Osteocyte (in vitro differentiated cells): Measurements from ENCODE around the gene SRGAP1. TPM values are rescaled to one million over a fixed set of nuclear protein-coding genes. Genes with fewer than 3 reads are reported as not detected.
"Not testable (repeated sequence)": the region's sequence is repeated elsewhere in the genome, so short reads cannot be mapped to it uniquely, and the experiment has no call there.

Source experiments
- DNase-seq: peaks from one replicate; pipeline ENCODE4 v3.0.0; 2021; ENCODE audit warnings: mixed read lengths; ENCODE audit not compliant: unreplicated experiment; ENCODE audit errors: extremely low spot score
- H3K27ac Mint-ChIP-seq: one replicate; pipeline ENCODE4 v1.8.0; 2021; ENCODE audit warnings: mild to moderate bottlenecking, mixed read lengths; ENCODE audit not compliant: unreplicated experiment
- H3K27me3 Mint-ChIP-seq: one replicate; pipeline ENCODE4 v1.8.0; 2021; ENCODE audit warnings: mixed read lengths; ENCODE audit not compliant: unreplicated experiment
- H3K36me3 Mint-ChIP-seq: one replicate; pipeline ENCODE4 v1.8.0; 2021; ENCODE audit warnings: mixed read lengths; ENCODE audit not compliant: unreplicated experiment
- H3K4me1 Mint-ChIP-seq: one replicate; pipeline ENCODE4 v1.8.0; 2021; ENCODE audit warnings: mixed read lengths; ENCODE audit not compliant: unreplicated experiment
- H3K4me3 Mint-ChIP-seq: one replicate; pipeline ENCODE4 v1.8.0; 2021; ENCODE audit warnings: mild to moderate bottlenecking, moderate library complexity, mixed read lengths; ENCODE audit not compliant: unreplicated experiment
- H3K9me3 Mint-ChIP-seq: one replicate; pipeline ENCODE4 v1.8.0; 2021; ENCODE audit warnings: mixed read lengths; ENCODE audit not compliant: unreplicated experiment
- CTCF ChIP-seq: fragments of 200-600 bp; sonication (generic); IDR thresholded peaks from 2 replicates; pipeline ENCODE4 v1.5.0; 2021; ENCODE audit warnings: antibody characterized with exemption, mild to moderate bottlenecking, moderate library complexity
- total RNA-seq: library from RNA; stranded (reverse); gene quantifications from 2 replicates; pipeline ENCODE4 v1.2.1, GENCODE V29; 2021

SRGAP1 gene
- total RNA-seq, 1 donor from 2014 or later, result 11.0 TPM

GRCh38 chr12:64160711-64161060 is 316.2 kb downstream of the SRGAP1 start:
- Mint-ChIP-seq H3K27ac (peak overlapping the region; percentile 96), H3K27me3 (no peaks in the 10 kb centered on the region), H3K9me3 (peaks cover 19% of the 10 kb centered on the region), H3K4me3 (no peak overlapping the region), H3K36me3 (peaks cover 2% of the 10 kb centered on the region), H3K4me1 (peaks cover 12% of the 10 kb centered on the region)
- no peak for DNase-seq
- TF ChIP-seq CTCF, result no peak

- not testable (repeated sequence) for H3K36me3 Mint-ChIP-seq, H3K4me3 Mint-ChIP-seq, H3K27me3 Mint-ChIP-seq, H3K27ac Mint-ChIP-seq, DNase-seq
- peaks cover 18% of the 10 kb centered on the region for H3K4me1 Mint-ChIP-seq
- peaks cover 11% of the 10 kb centered on the region for H3K9me3 Mint-ChIP-seq
Observed at GRCh38 chr12:64166606-64167005, 322.1 kb downstream of the SRGAP1 start.

- H3K4me1 Mint-ChIP-seq, result peaks cover 22% of the 10 kb centered on the region
- H3K4me3 Mint-ChIP-seq, DNase-seq, H3K27me3 Mint-ChIP-seq, H3K36me3 Mint-ChIP-seq, H3K27ac Mint-ChIP-seq, H3K9me3 Mint-ChIP-seq: not testable (repeated sequence)
Observed at GRCh38 chr12:64167041-64167440, 322.5 kb downstream of the SRGAP1 start.

- Mint-ChIP-seq H3K36me3 (no peaks in the 10 kb centered on the region), H3K4me1 (peaks cover 22% of the 10 kb centered on the region), H3K4me3 (no peak overlapping the region), H3K9me3 (peaks cover 5% of the 10 kb centered on the region), H3K27ac (peak overlapping the region; percentile 46), H3K27me3 (no peaks in the 10 kb centered on the region)
- no peak for TF ChIP-seq CTCF
- no peak for DNase-seq
Observed at GRCh38 chr12:64170024-64170423, 325.5 kb downstream of the SRGAP1 start.

- Mint-ChIP-seq H3K9me3 (peaks cover 3% of the 10 kb centered on the region), H3K27me3 (no peaks in the 10 kb centered on the region), H3K27ac (no peak overlapping the region), H3K4me1 (peaks cover 22% of the 10 kb centered on the region), H3K36me3 (no peaks in the 10 kb centered on the region), H3K4me3 (no peak overlapping the region)
- no peak for DNase-seq
- TF ChIP-seq CTCF, result no peak
Observed at GRCh38 chr12:64170730-64171129, 326.2 kb downstream of the SRGAP1 start.

GRCh38 chr12:64171715-64172114 is 327.2 kb downstream of the SRGAP1 start:
- no peak overlapping the region for H3K4me3 Mint-ChIP-seq
- no peaks in the 10 kb centered on the region for H3K9me3 Mint-ChIP-seq
- no peak for TF ChIP-seq CTCF
- no peak for DNase-seq
- H3K36me3 Mint-ChIP-seq, result no peaks in the 10 kb centered on the region
- peaks cover 25% of the 10 kb centered on the region for H3K4me1 Mint-ChIP-seq
- H3K27me3 Mint-ChIP-seq, result no peaks in the 10 kb centered on the region
- no peak overlapping the region for H3K27ac Mint-ChIP-seq
